Lung (tissue), 13 donors: ENCODE measurements around the gene SUPT4H1. TPM values are rescaled to one million over a fixed set of nuclear protein-coding genes. Genes with fewer than 3 reads are reported as not detected.

Experiments used
- ATAC-seq: fragments of 200-7000 bp; cut with Tn5 transposase; one replicate; pipeline ENCODE4 v1.9.1; 2020; ENCODE audit warnings: moderate number of reproducible peaks; ENCODE audit not compliant: insufficient read depth, low FRiP score
- DNase-seq, 3 donors: peaks; one replicate each; pipeline ENCODE4 v3.0.0-alpha.2; 2013 to 2017
- H3K27ac ChIP-seq, 2 donors: one replicate each; pipeline ENCODE4 v1.5.1; 2013; ENCODE audit warnings: mild to moderate bottlenecking in 2 of 2, moderate library complexity in 2 of 2, control low read depth in 1 of 2, inconsistent platforms in 1 of 2, low read depth in 1 of 2, low read length in 1 of 2
- H3K27me3 ChIP-seq, 3 donors: one replicate each; pipeline ENCODE4 v1.5.1; 2013; ENCODE audit warnings: low read length in 2 of 3; ENCODE audit not compliant: control insufficient read depth in 3 of 3, insufficient read depth in 3 of 3
- H3K36me3 ChIP-seq, 4 donors: one replicate each; pipeline ENCODE4 v1.5.1; 2013; ENCODE audit warnings: low read length in 4 of 4, mild to moderate bottlenecking in 1 of 4, moderate library complexity in 1 of 4; ENCODE audit not compliant: control insufficient read depth in 4 of 4, insufficient read depth in 4 of 4
- H3K4me1 ChIP-seq, 5 donors: one replicate each; pipeline ENCODE4 v1.5.1; 2013; ENCODE audit warnings: low read length in 5 of 5, mild to moderate bottlenecking in 2 of 5, moderate library complexity in 1 of 5; ENCODE audit not compliant: control insufficient read depth in 5 of 5, insufficient read depth in 5 of 5
- H3K4me3 ChIP-seq: one replicate; pipeline ENCODE4 v1.5.1; 2013; ENCODE audit warnings: mild to moderate bottlenecking, control low read depth, moderate library complexity
- H3K9ac ChIP-seq, 2 donors: one replicate each; pipeline ENCODE4 v1.5.1; 2013; ENCODE audit warnings: low read length in 2 of 2, control low read depth in 1 of 2; ENCODE audit not compliant: insufficient read depth in 1 of 2
- H3K9me3 ChIP-seq, 4 donors: one replicate each; pipeline ENCODE4 v1.5.1; 2013; ENCODE audit warnings: low read length in 3 of 4, mild to moderate bottlenecking in 1 of 4, moderate library complexity in 1 of 4; ENCODE audit not compliant: control insufficient read depth in 4 of 4, insufficient read depth in 3 of 4
- CTCF ChIP-seq: IDR thresholded peaks from 2 replicates; pipeline ENCODE4 v1.5.1; 2012; ENCODE audit warnings: mild to moderate bottlenecking; ENCODE audit errors: control extremely low read depth, extremely low read depth
- WGBS, 2 donors: extraction: QIAGEN DNeasy Blood & Tissue Kit; methylation state at CpG; one replicate each; pipeline ENCODE4 v1.1.7; 2013; 5-methylcytosine and 5-hydroxymethylcytosine counted together
- polyA plus RNA-seq, 2 donors: library from polyadenylated mRNA; stranded (reverse); fragments of 200-250 nt; gene quantifications; one replicate each; pipeline ENCODE4 v1.2.1, GENCODE V29; 2013
- small RNA-seq: library from RNA; depleted of rRNA; stranded (forward); fragments of <200 nt; gene quantifications from one replicate; pipeline ENCODE3, GENCODE V24; 2014; ENCODE audit warnings: low replicate concordance
- total RNA-seq, 2 donors: library from RNA; depleted of rRNA in 1 of 2; stranded (reverse); fragments of >200 nt in 1 of 2; gene quantifications; one replicate each; pipeline ENCODE4 v1.2.1, GENCODE V29; 2014 to 2021
- donor health status: control.
- donor health status: control.
- donor health status: Bipolar disorder and iron deficiency.
- donor health status: healthy.
- donor health status: DM: yes; HTN: yes; CAD: no.

Gene SUPT4H1
- total and polyA plus RNA-seq, 4 donors, result 54.6 to 97.5 (median 67.4) TPM

GRCh38 chr17:58300336-58300735, 51.7 kb downstream of the SUPT4H1 start:
- no peak overlapping the region for H3K27ac ChIP-seq
- no peaks in the 10 kb centered on the region for H3K9me3 ChIP-seq
- no peak for TF ChIP-seq CTCF
- no peak overlapping the region for H3K4me3 ChIP-seq
- no peaks in the 10 kb centered on the region for H3K27me3 ChIP-seq
- H3K36me3 ChIP-seq, result no peaks in the 10 kb centered on the region
- no peaks in the 10 kb centered on the region for H3K4me1 ChIP-seq
- whole genome bisulfite sequencing, 2 donors, result 87 to 91% methylated on average over 6 of the region's 6 CpGs
- DNase-seq, result no peak
- no peak for ATAC-seq
- no peak overlapping the region for H3K9ac ChIP-seq

Small RNAs within 50 kb of the gene (small RNA-seq; reads per million reads assigned to genes)
- gene MIR4736, result not detected

Other genes with a start within 250 kb of the SUPT4H1 start
- gene OR4D1, start 203.8 kb downstream of the SUPT4H1 start, total RNA-seq, result under 1 TPM in 1 of 2 donors, not detected in 1; 0.09 TPM
- under 1 TPM in 1 of 2 donors, not detected in 1; 0.01 TPM for gene OR4D1, start 203.8 kb downstream of the SUPT4H1 start, polyA plus RNA-seq
- not detected for gene OR4D2, start 185.2 kb downstream of the SUPT4H1 start, total RNA-seq
- not detected for gene OR4D2, start 185.2 kb downstream of the SUPT4H1 start, polyA plus RNA-seq
- gene EPX, start 159.5 kb downstream of the SUPT4H1 start, total RNA-seq, result under 1 TPM in 1 of 2 donors, not detected in 1; 0.14 TPM
- under 1 TPM in 1 of 2 donors, not detected in 1; 0.96 TPM for gene EPX, start 159.5 kb downstream of the SUPT4H1 start, polyA plus RNA-seq
- gene MKS1, start 132.9 kb downstream of the SUPT4H1 start, total RNA-seq, result 10 to 100 TPM; 23.0 to 25.0 TPM
- 10 to 100 TPM in 1 of 2 donors, 1 to 10 TPM in 1; 8.8 to 12.0 TPM for gene MKS1, start 132.9 kb downstream of the SUPT4H1 start, polyA plus RNA-seq
- gene LPO, start 113.6 kb downstream of the SUPT4H1 start, total RNA-seq, result under 1 TPM in 1 of 2 donors, not detected in 1; 0.15 TPM
- under 1 TPM in 1 of 2 donors, not detected in 1; 0.26 TPM for gene LPO, start 113.6 kb downstream of the SUPT4H1 start, polyA plus RNA-seq
- gene MPO, start 71.3 kb downstream of the SUPT4H1 start, total RNA-seq, result 10 to 100 TPM in 1 of 2 donors, 1 to 10 TPM in 1; 2.5 to 62.0 TPM
- gene MPO, start 71.3 kb downstream of the SUPT4H1 start, polyA plus RNA-seq, result 10 to 100 TPM in 1 of 2 donors, under 1 TPM in 1; 0.79 to 10.8 TPM
- 10 to 100 TPM; 19.3 to 23.5 TPM for gene TSPOAP1, start 23.4 kb downstream of the SUPT4H1 start, total RNA-seq
- gene TSPOAP1, start 23.4 kb downstream of the SUPT4H1 start, polyA plus RNA-seq, result 10 to 100 TPM in 1 of 2 donors, 1 to 10 TPM in 1; 7.0 to 17.1 TPM
- gene RNF43, start 65.3 kb upstream of the SUPT4H1 start, total RNA-seq, result 10 to 100 TPM; 10.5 to 32.9 TPM
- 1 to 10 TPM; 3.7 to 5.1 TPM for gene RNF43, start 65.3 kb upstream of the SUPT4H1 start, polyA plus RNA-seq
- gene HSF5, start 136.2 kb upstream of the SUPT4H1 start, total RNA-seq, result under 1 TPM; 0.12 to 0.17 TPM
- under 1 TPM; 0.02 to 0.03 TPM for gene HSF5, start 136.2 kb upstream of the SUPT4H1 start, polyA plus RNA-seq
- 10 to 100 TPM; 41.4 to 46.1 TPM for gene MTMR4, start 162.4 kb upstream of the SUPT4H1 start, total RNA-seq
- gene MTMR4, start 162.4 kb upstream of the SUPT4H1 start, polyA plus RNA-seq, result 10 to 100 TPM; 12.9 to 21.0 TPM